GM12872 (cell line): ENCODE results near the gene KAT8.

Experiments
- CTCF ChIP-seq: IDR thresholded peaks from 3 replicates; pipeline ENCODE4 v1.5.1; 2011; ENCODE audit warnings: low read depth, mild to moderate bottlenecking, low read length, moderate library complexity; ENCODE audit not compliant: insufficient read depth

KAT8 gene

GRCh38 chr16:31138621-31139578 lies 21.4 kb downstream of the KAT8 start:
- no peak for TF ChIP-seq CTCF

GRCh38 chr16:31141489-31142108 lies 24.1 kb downstream of the KAT8 start:
- no peak for TF ChIP-seq CTCF

GRCh38 chr16:31142109-31143010 lies 24.9 kb downstream of the KAT8 start:
- TF ChIP-seq CTCF = peak; percentile 90

DNA sequence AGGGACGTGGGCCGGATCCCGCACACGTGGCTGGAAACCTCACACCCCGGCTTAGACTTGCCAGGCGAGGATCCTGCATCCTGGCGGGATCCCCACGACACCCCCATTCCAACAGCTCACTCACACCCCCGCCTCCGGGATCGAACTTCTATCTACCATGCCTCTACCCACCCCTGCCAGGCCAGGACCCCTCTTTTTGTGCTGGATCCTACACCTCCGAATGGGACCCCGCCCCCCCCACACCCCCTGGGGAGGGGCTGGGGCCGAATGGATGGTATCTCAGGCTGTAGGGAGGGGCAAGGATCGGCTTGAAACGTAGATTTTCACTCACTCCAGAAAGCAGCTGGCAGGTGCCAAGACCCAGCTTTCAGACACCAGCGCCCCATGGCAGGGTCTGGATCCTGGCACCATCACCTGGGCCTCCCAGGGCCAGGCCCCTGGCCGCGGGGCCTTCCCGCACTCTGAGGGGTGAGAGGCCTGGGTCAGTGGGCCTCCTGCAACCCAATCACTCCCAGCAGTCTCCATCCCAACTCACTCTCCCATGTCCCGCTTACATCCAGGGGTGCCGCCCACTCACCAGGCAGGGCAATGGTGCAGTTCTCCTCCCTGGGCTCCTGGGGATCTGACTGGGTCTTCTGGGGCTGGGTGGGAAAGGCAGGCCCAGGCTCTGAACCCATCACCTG lies 25.7 kb downstream of the KAT8 start:
- no peak for TF ChIP-seq CTCF

DNA sequence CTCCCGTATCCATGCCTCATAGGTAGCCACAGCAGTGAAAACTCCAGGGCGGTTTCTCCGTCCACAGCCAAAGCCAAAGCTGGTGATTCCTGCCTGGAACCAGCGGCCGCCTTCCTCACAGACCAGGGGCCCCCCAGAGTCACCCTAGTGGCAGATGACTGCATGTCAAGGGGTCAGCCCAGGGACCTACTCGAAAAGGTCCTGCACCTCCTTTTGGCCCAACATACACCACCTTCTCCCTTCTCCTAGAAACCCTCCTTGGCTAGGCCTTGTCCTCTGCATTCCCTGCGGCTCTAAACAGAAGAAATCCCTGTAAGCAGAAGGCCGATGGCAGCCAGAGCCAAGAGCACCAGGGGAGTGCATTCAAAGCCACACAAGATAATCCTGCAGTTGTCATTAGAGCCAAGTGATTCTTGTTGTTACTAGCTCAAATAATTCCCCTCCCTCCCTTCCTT lies 26.3 kb downstream of the KAT8 start:
- TF ChIP-seq CTCF = no peak

DNA sequence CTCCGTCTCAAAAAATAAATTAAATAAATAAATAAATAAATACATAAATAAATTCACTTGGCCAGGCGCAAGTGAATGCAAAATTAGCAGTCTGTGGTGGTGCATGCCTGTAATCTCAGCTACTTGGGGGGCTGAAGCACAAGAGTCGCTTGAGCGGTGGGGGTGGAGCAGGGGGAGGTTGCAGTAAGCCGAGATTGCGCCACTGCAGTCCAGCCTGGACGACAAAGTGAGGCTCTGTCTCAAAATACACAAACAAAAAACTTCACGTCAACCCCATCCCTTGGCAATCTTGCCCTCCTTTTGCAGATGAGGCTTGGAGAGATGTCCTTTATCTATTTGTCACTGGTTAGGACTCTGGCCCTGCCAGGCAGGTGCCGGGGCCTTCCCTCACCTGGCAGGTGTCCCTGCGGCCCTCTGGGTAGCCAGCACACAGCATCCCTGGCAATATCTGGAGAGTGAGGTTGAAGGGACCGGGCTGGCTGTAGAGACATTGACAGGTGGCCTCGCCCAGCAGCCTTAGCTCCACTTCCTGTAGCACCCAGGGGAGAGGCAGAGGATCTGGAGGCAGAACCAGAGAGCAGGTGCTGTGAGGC lies 28.0 kb downstream of the KAT8 start:
- no peak for TF ChIP-seq CTCF
